H1 (cell line): Measurements from ENCODE around the gene ARRB1. TPM values are rescaled to one million over a fixed set of nuclear protein-coding genes. Genes with fewer than 3 reads are reported as not detected.

ENCODE experiments used
- POU5F1 ChIP-seq: IDR thresholded peaks from 2 replicates; pipeline ENCODE4 v1.6.1; 2011; ENCODE audit warnings: low read depth, mild to moderate bottlenecking, low read length, moderate library complexity
- SIRT6 ChIP-seq: IDR thresholded peaks from one replicate; pipeline ENCODE4 v1.7.1; 2012; ENCODE audit warnings: low read length, inconsistent platforms
- polyA plus RNA-seq, 7 experiments: library from polyadenylated mRNA; depleted of rRNA in 3 of 7; stranded (reverse) in 5 of 7; unstranded in 2 of 7; fragments of >200 nt in 5 of 7; fragments of 200-250 nt in 2 of 7; gene quantifications; 1 replicate in 5 of 7; 2 replicates in 1 of 7; 4 replicates in 1 of 7; pipeline versions ENCODE4 v1.2.1 to v1.2.3, GENCODE V29; 2011 to 2013; ENCODE audit warnings: missing spikeins in 2 of 7, mixed read lengths in 2 of 7
- total RNA-seq: library from RNA; stranded (reverse); fragmentation: NEBNext Ultra II Directional; extraction: Animal tissue kit (Norgen Biotek cat#: 25700); gene quantifications from 2 replicates; pipeline ENCODE4 v1.2.1, GENCODE V29; 2021
- TF ChIP-seq, protein P1 (sequence below): fragments of 300-600 bp; sonication (generic); IDR thresholded peaks from 2 replicates; pipeline ENCODE4 v1.7.1; 2012; ENCODE audit warnings: low read length, moderate library complexity, mild to moderate bottlenecking, inconsistent platforms; ENCODE audit not compliant: insufficient replicate concordance
- TF ChIP-seq, protein P2 (sequence below): IDR thresholded peaks from 2 replicates; pipeline ENCODE4 v1.6.1; 2011; ENCODE audit warnings: low read depth, mild to moderate bottlenecking, low read length; ENCODE audit not compliant: insufficient read depth
- TF ChIP-seq, protein P3 (sequence below): IDR thresholded peaks from 2 replicates; pipeline ENCODE4 v1.6.1; 2012; ENCODE audit warnings: inconsistent platforms

The ARRB1 gene
- total and polyA plus RNA-seq, 2 of the 8 experiments (the other 6 are each of a cell fraction or from before 2014, with no cell fraction given) = 9.4 to 31.8 TPM

DNA sequence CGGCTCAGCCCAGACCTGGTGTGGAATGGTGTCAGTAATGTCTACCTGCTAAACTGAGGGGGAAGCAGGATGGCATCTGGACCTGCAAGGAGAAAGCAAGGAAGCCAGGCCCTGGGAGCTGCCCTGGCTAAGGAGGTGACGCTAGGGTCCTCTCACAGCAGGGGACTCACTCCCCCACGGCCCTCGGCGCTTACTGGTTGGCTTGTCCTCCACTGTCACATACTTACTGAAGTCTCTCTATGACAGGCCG is 62.0 kb downstream of the ARRB1 start (continued):
- TF ChIP-seq, protein P1, sequence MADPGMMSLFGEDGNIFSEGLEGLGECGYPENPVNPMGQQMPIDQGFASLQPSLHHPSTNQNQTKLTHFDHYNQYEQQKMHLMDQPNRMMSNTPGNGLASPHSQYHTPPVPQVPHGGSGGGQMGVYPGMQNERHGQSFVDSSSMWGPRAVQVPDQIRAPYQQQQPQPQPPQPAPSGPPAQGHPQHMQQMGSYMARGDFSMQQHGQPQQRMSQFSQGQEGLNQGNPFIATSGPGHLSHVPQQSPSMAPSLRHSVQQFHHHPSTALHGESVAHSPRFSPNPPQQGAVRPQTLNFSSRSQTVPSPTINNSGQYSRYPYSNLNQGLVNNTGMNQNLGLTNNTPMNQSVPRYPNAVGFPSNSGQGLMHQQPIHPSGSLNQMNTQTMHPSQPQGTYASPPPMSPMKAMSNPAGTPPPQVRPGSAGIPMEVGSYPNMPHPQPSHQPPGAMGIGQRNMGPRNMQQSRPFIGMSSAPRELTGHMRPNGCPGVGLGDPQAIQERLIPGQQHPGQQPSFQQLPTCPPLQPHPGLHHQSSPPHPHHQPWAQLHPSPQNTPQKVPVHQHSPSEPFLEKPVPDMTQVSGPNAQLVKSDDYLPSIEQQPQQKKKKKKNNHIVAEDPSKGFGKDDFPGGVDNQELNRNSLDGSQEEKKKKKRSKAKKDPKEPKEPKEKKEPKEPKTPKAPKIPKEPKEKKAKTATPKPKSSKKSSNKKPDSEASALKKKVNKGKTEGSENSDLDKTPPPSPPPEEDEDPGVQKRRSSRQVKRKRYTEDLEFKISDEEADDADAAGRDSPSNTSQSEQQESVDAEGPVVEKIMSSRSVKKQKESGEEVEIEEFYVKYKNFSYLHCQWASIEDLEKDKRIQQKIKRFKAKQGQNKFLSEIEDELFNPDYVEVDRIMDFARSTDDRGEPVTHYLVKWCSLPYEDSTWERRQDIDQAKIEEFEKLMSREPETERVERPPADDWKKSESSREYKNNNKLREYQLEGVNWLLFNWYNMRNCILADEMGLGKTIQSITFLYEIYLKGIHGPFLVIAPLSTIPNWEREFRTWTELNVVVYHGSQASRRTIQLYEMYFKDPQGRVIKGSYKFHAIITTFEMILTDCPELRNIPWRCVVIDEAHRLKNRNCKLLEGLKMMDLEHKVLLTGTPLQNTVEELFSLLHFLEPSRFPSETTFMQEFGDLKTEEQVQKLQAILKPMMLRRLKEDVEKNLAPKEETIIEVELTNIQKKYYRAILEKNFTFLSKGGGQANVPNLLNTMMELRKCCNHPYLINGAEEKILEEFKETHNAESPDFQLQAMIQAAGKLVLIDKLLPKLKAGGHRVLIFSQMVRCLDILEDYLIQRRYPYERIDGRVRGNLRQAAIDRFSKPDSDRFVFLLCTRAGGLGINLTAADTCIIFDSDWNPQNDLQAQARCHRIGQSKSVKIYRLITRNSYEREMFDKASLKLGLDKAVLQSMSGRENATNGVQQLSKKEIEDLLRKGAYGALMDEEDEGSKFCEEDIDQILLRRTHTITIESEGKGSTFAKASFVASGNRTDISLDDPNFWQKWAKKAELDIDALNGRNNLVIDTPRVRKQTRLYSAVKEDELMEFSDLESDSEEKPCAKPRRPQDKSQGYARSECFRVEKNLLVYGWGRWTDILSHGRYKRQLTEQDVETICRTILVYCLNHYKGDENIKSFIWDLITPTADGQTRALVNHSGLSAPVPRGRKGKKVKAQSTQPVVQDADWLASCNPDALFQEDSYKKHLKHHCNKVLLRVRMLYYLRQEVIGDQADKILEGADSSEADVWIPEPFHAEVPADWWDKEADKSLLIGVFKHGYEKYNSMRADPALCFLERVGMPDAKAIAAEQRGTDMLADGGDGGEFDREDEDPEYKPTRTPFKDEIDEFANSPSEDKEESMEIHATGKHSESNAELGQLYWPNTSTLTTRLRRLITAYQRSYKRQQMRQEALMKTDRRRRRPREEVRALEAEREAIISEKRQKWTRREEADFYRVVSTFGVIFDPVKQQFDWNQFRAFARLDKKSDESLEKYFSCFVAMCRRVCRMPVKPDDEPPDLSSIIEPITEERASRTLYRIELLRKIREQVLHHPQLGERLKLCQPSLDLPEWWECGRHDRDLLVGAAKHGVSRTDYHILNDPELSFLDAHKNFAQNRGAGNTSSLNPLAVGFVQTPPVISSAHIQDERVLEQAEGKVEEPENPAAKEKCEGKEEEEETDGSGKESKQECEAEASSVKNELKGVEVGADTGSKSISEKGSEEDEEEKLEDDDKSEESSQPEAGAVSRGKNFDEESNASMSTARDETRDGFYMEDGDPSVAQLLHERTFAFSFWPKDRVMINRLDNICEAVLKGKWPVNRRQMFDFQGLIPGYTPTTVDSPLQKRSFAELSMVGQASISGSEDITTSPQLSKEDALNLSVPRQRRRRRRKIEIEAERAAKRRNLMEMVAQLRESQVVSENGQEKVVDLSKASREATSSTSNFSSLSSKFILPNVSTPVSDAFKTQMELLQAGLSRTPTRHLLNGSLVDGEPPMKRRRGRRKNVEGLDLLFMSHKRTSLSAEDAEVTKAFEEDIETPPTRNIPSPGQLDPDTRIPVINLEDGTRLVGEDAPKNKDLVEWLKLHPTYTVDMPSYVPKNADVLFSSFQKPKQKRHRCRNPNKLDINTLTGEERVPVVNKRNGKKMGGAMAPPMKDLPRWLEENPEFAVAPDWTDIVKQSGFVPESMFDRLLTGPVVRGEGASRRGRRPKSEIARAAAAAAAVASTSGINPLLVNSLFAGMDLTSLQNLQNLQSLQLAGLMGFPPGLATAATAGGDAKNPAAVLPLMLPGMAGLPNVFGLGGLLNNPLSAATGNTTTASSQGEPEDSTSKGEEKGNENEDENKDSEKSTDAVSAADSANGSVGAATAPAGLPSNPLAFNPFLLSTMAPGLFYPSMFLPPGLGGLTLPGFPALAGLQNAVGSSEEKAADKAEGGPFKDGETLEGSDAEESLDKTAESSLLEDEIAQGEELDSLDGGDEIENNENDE = no peak
- TF ChIP-seq, protein P2, sequence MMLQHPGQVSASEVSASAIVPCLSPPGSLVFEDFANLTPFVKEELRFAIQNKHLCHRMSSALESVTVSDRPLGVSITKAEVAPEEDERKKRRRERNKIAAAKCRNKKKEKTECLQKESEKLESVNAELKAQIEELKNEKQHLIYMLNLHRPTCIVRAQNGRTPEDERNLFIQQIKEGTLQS = no peak
- no peak for TF ChIP-seq SIRT6
- TF ChIP-seq, protein P3, sequence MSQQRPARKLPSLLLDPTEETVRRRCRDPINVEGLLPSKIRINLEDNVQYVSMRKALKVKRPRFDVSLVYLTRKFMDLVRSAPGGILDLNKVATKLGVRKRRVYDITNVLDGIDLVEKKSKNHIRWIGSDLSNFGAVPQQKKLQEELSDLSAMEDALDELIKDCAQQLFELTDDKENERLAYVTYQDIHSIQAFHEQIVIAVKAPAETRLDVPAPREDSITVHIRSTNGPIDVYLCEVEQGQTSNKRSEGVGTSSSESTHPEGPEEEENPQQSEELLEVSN = no peak
- TF ChIP-seq POU5F1 = no peak
- TF ChIP-seq, all 59 proteins: peak for 0
